HG02798 (cell line): ENCODE data around the gene SPNS2.

Experiments
- ATAC-seq: cut with Tn5 transposase; IDR thresholded peaks from one replicate; pipeline ENCODE4 v1.9.1; 2021; ENCODE audit warnings: mild to moderate bottlenecking; ENCODE audit not compliant: unreplicated experiment, poor library complexity

The SPNS2 gene

GRCh38 chr17:4501295-4501949 is 2.7 kb downstream of the SPNS2 start:
- ATAC-seq = no peak

DNA sequence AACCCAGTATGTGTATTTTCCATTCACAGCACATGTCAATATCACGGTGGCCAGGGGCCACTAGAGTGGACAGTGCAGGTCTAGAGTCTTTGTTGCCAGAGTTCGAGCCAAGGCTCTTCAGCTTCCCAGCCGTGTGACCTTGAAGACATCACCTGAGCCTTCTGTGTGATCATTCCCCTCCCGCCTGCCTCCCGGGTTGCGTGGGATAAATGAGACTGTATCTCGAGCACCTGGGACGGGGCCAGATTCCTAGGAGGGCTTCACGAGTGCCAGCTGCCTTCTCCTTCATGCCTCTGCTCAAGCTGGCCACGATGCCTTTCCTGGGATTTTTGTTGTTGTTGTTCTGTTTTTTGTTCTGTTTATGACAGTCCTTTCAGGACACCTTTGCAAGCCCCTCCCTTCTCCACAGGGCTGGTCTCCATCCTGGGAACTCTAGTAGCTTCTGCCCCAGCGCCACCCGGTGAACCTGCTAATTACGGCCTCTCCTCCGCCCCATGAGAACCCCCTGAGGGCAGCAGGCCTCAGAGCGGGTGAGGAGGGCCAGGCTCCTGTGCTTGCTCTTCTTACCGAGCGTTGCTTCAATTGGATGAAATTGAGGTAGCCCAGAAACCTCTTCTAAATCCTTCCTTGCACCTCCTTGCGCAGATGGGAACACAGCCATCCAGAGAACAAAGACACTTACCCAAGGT is 3.9 kb downstream of the SPNS2 start:
- no peak for ATAC-seq

- ATAC-seq = no peak
Measured at GRCh38 chr17:4503283-4504025, 4.8 kb downstream of the SPNS2 start.

GRCh38 chr17:4504188-4504587 is 5.5 kb downstream of the SPNS2 start:
- ATAC-seq = no peak

GRCh38 chr17:4505187-4505586 is 6.5 kb downstream of the SPNS2 start:
- no peak for ATAC-seq

- ATAC-seq = no peak
Measured at GRCh38 chr17:4506175-4506813, 7.6 kb downstream of the SPNS2 start.

GRCh38 chr17:4506892-4507291 is 8.2 kb downstream of the SPNS2 start:
- no peak for ATAC-seq

DNA sequence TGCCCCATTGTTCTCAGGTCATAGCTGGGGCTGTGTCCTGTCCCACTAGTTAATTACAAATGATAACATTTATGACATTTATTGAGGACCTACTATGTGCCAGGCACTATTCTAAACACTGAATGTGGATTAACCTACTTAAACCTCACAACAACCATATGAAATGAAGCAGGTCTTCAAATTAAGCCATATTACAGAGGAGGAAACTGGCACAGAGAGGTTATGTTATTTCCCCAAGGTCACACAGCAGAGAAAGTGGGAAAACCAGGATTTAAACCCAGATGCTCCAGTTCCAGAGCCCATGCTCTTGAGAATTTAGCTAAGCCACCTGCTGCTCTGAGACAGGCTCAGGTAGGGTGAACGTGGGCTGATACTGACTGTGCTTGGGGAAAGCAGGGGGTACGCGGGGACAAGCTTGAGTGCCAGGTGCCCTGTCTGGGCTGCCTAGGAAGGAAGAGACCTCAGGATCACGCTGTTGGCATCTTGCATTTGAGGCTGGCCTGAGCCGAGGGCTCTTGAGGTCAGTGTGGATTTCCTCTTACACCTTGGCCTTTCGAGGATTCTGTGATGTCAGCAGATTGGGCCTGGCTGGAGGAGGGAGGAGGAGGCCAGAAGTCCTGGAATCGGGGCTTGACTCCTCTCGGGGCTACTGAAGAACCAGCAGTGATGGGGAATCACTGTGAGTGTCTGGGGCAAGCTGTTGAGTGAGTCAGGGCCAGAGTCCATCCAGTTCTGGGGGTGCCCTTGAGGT is 8.9 kb downstream of the SPNS2 start:
- no peak for ATAC-seq

- ATAC-seq = no peak
Measured at GRCh38 chr17:4508207-4508606, 9.5 kb downstream of the SPNS2 start.

- ATAC-seq = no peak
Measured at GRCh38 chr17:4509401-4509800, 10.7 kb downstream of the SPNS2 start.

- ATAC-seq = no peak
Measured at GRCh38 chr17:4509923-4510617, 11.4 kb downstream of the SPNS2 start.

- ATAC-seq = no peak
Measured at GRCh38 chr17:4510618-4510941, 11.9 kb downstream of the SPNS2 start.

- ATAC-seq = no peak
Measured at GRCh38 chr17:4511199-4511932, 12.7 kb downstream of the SPNS2 start.

GRCh38 chr17:4512156-4513112 is 13.8 kb downstream of the SPNS2 start:
- no peak for ATAC-seq

- no peak for ATAC-seq
Measured at GRCh38 chr17:4513113-4514032, 14.7 kb downstream of the SPNS2 start.

GRCh38 chr17:4514206-4514605 is 15.5 kb downstream of the SPNS2 start:
- no peak for ATAC-seq

GRCh38 chr17:4514779-4515178 is 16.1 kb downstream of the SPNS2 start:
- ATAC-seq = no peak
